ELF-1 (cell line): ENCODE data around the gene FA2H.
A peak's percentile ranks its signal among the peaks of the same experiment; 100 is the strongest.

Experiments used
- DNase-seq: peaks from one replicate; pipeline ENCODE4 v3.0.0-alpha.2; 2016; ENCODE audit warnings: low read depth, low spot score

FA2H gene

DNA sequence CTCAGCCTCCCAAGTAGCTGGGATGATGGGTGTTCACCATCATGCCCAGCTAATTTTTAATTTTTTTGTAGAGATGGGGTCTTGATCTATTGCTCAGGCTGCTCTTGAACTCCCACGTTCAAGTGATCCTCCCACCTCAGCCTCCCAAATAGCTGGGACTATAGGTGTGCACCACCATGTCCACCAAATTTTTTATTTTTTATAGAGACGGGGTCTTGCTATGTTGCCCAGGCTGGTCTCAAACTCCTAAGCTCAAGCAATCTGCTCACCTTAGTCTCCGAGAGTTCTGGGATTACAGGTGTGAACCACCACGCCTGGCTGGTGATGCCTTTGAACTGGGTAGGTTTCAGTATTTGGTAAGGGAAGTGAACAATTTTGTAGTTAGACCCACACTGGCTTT is 30.1 kb downstream of the FA2H start:
- DNase-seq: no peak

DNA sequence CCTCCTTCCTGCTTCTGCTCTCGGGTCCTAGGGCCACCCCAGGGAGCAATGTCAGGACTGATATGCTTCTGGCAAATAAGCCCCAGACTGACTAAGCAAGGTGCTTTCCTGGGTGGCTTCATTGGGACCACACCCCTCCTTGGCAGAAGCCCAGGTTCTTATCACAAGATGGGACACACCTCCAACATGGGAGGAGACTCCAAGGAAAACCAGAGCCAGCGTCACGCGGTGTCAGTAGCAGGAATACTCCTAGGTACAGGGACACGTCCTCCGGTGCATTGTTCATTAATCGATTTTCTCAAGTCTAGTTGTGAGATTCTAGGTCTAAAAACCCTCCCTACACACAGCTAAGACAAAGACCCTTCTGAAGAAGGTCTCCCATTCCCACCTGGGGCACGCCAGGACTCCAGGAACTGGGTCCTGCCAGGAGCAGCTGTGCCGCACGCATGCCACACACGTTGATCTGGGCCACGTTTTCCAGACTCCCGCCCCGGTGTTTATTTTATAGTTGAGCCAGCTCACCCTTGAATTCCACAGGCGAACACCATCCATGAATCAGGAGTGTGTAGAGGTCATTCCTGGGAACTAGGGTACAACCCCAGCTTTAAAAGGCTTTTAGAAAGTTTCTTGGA is 30.8 kb downstream of the FA2H start:
- DNase-seq: peak; percentile 47

DNA sequence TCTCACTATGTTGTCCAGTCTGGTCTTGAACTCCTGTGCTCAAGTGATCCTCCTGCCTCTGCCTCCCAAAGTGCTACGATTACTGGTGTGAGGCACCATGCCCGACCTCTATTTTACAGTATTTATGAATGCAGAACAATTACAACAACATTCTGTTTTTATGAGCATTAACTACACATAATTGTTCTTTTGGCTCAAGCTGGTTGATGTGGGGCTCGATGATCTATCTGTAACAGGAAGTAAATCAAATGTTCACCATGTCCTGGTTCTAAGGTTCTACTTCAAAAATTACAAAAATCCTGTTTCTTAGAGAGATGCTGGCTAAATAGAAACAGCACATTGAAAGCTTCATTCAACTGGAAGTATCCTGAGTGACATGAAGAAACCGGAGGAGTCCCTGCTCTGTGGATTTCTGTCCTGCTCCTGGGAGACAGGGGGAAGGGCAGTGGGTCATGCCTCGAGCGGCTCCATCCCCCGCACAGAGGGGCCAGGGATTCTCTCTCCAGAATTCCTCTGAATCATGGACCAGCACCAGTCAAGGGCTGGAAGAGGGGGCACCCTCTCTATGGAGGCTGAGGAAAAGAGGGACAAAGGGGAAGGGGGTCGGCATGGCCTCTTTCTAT is 31.5 kb downstream of the FA2H start:
- DNase-seq: no peak

DNA sequence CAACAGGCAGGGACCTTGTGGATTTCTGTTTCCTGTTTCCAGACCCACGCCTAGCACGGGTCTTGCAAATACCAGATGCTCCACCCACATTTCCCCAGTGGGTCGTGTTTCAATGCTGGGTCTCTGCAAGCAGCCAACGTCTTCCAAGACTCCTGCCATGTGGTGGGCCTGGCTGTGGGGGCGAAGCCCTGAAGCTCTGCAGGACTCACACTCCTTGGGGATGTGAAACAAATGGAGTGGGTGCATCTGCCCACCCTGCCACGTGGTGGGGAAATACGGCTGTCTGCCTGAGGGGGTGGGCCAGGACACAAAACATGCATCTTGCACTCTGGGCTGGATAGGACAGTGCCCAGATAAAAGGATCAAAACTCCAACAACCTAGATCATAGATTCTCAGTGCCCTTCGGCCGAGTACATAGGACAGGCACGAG is 32.6 kb downstream of the FA2H start:
- DNase-seq: no peak

DNA sequence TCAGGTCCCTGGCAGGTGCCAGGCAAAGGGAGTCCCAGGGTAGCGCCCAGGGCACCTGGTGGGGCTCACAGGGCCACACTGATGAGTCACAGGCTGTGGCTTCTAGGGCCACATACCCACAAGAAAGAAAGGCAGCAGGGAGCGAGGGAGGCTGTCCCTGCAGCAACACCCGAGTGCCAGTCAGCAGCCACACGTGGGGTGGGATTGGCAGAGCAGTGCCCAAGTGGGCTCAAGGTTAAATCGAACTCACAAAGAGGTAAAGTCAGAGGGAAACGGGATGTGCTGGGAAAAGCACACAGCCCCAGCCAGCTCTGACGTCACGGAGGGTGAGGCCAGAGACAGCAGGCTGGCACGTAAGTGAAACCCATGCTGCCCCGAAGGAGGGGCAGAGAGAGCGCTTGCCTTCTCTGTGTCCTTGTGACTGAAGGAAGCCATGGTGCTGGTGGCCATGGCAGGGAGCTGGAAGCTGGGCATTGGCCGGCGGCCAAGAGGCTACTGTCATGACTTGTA is 33.8 kb downstream of the FA2H start:
- DNase-seq: no peak

DNA sequence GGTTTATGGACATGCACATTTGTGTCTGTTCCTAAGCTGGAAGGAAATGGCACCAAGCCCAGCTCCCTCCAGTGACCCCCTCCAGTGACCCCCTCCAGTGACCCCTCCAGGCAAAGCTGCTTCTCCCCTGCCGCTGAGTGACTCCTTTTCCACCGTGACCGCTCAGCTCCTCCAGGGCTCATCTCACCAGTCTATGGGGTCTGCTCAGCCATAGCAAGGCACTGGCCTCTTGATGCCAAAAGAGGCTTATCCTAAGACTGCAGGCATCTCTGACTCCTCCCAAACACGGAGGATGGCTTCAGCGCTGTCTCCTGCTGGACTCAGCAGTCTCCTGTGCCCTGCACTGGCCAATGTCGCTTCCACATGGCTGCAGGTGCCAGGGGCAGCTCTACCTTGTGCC is 35.3 kb downstream of the FA2H start:
- DNase-seq: no peak

DNA sequence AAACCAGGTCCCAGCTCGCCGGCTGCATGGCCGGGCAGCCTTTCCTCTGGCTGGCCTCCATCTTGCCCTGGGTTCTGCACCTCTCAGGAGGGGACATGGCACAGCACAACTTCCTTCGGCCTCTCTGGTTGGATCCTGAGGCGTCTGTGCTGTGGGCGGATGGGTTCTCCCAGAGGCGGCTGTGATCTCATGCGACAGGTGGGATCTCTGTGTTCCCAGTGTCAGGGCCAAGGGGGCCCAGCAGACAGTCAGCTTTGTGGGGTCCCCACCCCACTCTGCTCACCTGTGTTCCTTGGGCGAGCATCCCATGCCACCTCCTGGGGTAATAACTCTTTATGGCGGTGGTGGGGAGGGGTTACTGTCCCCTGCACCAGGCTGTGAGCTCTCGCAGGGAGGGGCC is 35.8 kb downstream of the FA2H start:
- no peak for DNase-seq

DNA sequence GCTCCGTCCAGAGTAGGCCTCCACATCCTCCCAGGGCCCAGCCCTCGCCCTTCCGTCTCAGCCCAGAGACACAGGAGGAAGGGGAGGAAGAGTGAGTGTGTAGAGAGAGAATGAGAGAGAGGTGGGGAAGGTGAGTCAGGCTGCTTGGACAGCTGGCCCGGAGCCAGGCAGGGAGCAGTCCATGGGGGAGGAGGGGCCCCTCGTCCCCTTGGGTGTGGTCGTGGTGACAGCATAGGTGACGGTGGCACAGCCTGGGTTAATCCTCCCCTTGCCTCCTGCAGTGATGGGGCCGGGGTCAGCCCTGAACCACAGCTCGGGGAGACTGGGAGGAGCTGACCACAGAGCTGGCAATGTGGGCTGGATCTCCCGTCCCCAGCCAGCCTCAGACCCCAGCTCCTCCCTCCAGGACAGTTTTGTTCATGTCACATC is 36.5 kb downstream of the FA2H start:
- no peak for DNase-seq

DNA sequence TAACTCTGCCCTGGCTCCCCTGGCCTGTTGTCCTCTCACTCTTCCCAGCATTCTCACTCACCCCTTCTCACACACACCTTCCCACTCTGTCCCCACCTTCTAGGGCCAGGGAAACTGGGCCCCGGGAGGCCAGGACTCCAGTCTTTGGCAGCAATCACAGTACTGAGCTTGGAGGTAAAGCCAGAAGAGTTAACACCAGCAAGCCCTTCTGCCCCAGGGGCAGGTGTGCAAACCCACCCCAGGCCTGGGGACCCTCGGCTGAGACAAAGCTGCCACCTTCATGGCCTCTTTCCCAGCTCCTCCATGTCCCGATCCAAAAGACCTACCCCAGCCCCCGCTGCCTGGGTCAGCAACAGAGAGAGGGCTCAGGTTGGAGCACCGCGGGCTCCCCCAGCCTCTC is 37.1 kb downstream of the FA2H start:
- no peak for DNase-seq

DNA sequence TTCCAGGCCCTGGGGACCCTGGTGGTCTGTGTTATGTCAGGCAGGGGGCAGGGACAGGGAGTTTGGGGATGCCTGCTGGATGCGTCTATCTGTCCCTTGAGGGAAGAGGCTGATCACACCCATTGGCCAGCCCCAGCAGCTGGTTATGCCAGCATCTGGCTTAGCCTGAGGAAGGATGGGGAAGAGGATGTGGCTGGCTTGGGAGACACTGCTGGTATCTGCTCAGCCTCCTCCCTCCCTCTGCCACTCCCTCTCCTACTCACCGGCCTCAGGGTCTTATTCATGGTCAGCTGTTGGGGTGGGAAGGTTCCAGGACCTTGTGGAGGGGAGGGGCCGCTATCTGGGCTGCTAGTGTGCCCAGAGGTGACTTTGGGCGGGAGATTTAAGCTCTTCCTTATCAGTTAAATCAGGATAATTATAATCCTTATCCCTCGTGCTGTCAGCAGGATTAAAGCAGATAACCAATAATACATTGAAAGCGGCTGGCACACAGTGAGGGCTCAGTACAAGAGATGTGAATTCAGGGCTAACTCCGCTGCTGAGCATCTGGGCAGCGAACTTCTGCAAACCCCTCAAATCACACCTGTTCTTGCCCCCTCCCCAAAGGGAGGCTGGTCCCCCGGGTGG is 38.0 kb downstream of the FA2H start:
- DNase-seq: no peak

DNA sequence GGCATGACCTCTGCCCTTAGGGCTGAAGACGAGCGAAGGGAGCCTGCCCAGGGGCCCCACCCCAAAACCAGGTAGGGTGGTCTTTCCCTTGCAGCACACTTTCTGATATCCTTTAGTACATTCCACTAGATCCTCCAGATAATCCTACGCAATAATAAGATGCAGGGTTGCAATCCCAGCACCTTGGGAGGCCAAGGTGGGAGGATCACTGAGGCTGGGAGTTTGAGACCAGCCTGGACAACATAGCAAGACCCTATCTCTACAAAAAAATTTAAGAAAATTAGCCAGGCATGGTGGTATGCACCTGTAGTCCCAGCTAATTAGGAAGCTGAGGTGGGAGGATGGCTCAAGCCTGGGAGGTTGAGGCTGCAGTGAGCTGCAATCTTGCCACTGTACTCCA is 39.1 kb downstream of the FA2H start:
- no peak for DNase-seq

DNA sequence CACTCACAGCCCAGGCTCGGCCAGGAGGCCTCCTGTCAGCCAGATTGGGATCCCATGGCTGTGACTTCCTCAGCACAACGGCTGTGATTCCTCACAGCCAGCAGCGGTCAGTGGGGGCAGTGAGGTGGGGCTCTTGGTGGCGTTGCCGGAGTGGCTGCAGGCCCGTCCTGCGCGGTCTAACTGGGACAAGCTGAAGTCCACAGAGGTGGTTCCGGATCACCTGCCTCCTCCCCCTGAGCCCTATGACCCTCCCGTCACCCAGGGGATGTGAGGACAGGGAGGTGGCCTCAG is 39.5 kb downstream of the FA2H start:
- DNase-seq: no peak

DNA sequence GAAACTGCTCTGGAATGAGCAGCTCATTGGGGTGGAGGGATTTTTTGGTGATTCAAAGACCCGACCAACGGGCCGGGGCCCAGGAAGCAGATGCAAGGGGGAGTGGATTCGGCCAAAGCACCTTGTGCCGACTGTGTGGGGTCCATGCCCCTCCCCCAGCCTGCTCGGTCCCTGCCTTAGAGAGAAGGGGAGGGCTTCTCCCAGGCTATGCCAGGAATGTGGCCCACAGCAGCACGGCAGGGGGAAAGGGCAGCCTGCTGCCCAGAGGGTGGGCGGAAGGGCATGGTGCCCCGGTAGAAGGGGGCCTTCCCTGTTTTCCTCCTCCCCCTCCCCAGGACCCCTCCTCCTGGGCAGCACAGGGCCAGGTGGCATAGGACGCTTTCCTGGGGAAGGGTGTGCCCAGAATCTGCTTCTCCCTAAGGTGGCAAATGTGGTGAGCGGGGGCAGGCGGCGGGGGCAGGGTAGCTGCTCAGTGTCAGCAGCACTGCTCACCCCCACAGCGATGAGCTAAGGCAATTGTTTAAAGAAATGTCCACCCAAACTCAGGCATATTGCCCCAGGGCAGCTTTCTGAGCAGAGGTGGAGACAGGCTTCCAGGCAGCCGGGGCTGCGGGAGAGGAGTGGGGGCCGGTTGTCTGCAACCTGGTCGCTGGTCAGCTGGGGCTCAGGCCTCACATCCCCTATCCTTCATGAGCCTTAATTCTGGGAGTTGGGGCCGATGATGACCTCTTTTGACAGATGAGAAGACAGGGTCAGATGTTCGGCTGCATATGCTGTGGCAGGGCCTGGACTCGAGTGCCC is 40.1 kb downstream of the FA2H start:
- DNase-seq: peak; percentile 73

DNA sequence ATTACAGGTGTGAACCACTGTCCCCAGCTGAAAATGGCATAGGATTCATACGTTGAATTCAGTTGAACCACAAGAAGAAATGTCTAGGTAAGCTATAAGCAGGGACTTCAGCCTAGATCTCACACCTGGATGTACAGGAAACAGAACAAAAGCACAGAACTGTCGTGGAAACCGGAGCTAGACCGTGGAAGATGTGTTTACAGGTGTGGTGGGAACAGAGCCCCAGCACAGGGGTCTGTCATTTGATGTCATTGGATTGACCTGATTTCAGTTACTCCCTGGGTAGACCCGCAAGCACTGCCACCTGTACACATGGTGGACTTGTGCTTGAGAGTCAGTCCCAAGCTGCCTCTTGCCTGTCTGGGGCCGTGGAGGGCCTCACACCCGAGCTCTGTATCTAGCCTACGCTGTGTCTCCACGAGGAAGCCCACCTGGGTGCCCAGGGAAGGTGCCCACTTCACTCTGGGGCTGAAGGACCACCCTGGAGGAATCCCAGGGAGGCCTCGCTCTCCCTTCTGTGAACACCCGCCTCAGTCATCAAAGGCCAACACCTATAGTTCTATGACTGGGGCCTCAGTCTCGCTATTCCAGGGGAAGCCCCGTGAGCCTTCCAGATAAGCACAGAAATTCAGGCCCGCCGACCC is 41.8 kb downstream of the FA2H start:
- no peak for DNase-seq

DNA sequence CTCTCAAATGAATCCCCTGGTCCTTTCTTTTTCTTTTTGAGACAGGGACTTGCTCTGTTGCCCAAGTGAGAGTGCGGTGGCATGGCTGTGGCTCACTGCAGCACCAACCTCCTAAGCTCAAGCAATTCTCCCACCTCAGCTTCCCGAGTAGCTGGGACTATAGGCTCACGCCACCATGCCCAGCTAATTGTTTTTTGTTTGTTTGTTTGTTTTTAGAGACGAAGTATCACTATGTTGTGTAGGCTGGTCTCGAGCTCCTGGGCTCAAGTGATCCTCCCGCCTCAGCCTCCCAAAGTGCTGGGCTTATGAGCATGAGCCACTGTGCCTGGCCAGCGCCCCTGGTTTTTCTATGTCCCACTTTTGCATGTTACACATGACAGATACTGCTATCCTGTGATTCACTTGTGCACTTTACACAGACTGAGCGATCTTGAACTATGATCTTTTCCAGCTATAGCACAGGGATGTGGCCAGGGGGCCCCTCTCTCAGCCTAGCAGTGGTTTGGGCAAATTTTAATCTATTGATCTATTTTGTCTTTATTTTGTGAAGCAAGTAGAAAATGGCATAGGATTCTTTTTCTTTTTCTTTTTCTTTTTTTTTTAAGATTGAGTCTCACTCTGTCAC is 42.7 kb downstream of the FA2H start:
- DNase-seq: no peak

DNA sequence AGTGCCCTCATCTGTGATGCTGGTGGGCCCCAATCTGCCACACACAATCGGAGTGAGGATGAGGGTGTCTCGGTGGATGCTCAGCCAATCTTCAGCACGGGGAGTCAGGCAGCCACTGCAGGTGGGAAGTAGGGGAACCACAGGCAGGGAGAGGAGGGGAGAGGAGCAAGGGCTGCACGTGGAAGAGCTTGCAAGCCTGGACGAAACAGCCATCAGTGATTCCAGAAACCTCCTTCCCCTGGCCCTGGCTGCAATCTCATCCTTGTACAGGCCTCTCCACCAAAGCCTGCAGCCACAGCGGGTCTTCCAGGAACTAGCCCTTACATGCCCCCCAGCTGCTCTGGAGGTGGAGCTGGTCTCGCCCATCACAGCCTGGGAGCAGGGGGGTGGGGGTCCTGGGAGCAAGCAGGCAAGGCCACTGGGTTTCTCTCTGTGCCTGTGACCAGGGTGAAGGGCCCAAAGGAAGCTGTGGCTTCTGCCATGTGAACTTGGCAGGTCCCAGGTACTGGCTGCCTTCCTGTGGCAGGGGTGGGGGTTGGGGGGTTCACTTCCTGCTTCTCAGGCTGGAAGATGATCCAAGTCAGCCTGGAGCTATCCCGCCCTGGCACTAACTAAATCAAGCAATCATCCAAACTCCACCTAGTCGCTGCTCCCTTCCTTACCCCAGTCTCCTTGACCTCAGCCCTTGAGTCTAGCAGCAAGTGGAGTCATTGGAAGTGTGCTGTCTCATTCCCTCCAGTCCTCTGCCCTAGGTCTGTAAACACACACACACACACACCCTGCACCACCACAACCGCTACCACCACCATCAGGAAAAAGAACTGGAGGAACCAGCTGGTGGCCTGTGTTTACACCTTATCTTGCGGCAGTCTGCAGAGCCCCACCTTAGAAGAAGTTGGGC is 44.6 kb downstream of the FA2H start:
- peak; percentile 73 for DNase-seq

DNA sequence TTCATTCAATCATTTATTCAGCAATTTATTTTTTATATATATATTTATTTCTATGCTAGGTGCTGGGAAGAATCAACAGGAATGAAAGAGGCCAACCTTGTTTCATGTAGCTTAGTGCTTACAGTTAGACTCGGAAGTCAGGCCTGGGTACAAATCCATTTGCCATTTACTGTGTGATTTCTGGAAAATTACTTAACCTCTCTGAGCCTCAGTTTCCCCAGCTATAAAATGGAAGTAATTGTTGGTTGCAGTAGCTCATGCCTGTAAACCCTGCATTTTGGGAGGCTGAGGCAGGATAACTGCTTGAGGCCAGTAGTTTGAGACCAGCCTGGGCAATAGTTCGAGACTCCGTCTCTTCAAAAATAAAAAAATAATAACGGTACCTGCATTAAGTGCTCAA is 46.7 kb downstream of the FA2H start:
- DNase-seq: no peak

DNA sequence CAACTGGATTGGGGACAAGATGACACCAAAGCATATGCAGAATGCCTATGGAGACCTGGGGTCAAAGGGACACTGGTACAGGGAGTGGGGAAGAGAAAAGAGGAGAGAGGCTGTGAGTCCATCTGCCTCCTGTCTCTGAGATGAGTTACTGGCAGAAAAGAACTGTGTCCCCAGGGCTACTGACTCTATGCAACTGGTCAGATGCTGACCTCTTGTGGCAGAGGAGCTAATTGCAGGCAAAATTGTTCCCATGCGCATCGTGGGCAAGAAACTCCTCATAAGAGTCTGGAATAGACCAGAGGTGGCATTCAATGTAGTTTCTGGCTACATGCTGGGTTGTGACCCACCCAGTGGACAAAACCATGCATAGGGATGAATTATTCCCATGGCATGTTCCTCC is 47.9 kb downstream of the FA2H start:
- peak; percentile 87 for DNase-seq

DNA sequence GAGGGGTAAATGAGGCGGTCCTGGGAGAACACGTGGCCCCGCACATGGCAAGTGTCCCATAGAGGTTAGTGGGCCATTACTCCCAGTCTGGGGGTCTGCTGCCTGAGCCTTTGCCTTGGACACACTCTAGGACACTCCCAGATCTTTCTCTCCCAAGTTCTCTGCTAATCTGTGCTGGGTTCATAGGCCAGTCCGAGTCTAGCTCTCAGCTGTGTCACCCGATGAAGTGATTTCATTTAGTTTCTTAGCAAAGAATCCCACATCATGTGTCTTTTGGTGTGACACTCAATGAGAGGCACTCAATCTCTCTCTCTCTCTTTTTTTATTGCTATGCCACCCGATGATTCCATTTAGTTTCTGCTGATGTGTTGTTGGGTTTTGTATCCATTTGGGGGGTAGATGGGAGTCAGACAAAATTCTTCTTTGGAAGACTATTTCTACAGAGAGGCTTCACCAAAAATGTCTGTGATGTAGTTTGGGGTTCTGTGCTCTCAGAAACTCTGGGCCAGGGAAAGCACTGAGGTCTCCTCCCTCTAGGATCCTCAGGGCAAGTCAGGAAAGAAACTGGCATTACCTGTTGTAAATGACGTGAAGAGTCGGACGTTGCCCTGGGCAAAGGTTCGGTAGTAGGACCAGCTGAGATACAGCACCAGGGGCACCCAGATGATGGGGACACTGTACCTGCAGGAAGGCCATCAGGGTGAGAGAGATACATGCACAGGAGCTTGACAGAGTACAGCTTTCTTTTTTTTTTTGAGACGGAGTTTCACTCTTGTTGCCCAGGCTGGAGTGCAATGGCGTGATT is 48.8 kb downstream of the FA2H start:
- DNase-seq: no peak
